Stimulated activated naive B cell treated with anti-CD40 and anti-IgM and Interleukin-4, amounts not matched to agents 10 μg/mL and 1 μg/mL and 100 μg/mL, for 72 hours (primary cell): ENCODE results near the gene MINDY1.
A peak's percentile ranks its signal among the peaks of the same experiment; 100 is the strongest.

Experiments used
- ATAC-seq, 2 donors: fragments of 150-1000 bp; cut with Tn5 transposase; replicated peaks; 2 replicates each; pipeline ENCODE4 v1.10.0; 2021; ENCODE audit warnings: moderate library complexity in 1 of 2
- DNase-seq: peaks from one replicate; pipeline ENCODE4 v3.0.0; 2021
- H3K27ac Mint-ChIP-seq: one replicate; pipeline ENCODE4 v1.8.0; 2022; ENCODE audit warnings: mild to moderate bottlenecking, mixed read lengths
- H3K27me3 Mint-ChIP-seq, 2 donors: one replicate each; pipeline ENCODE4 v1.8.0; 2022; ENCODE audit warnings: mixed read lengths in 2 of 2
- H3K36me3 Mint-ChIP-seq, 2 donors: one replicate each; pipeline ENCODE4 v1.8.0; 2022; ENCODE audit warnings: mixed read lengths in 2 of 2, mild to moderate bottlenecking in 1 of 2
- H3K4me1 Mint-ChIP-seq, 2 donors: one replicate each; pipeline ENCODE4 v1.8.0; 2022; ENCODE audit warnings: mixed read lengths in 2 of 2, mild to moderate bottlenecking in 1 of 2
- H3K4me3 Mint-ChIP-seq, 2 donors: one replicate each; pipeline ENCODE4 v1.8.0; 2022; ENCODE audit warnings: mild to moderate bottlenecking in 2 of 2, mixed read lengths in 2 of 2, moderate library complexity in 1 of 2
- H3K9me3 Mint-ChIP-seq, 2 donors: one replicate each; pipeline ENCODE4 v1.8.0; 2022; ENCODE audit warnings: mixed read lengths in 2 of 2, mild to moderate bottlenecking in 1 of 2

Gene MINDY1

DNA sequence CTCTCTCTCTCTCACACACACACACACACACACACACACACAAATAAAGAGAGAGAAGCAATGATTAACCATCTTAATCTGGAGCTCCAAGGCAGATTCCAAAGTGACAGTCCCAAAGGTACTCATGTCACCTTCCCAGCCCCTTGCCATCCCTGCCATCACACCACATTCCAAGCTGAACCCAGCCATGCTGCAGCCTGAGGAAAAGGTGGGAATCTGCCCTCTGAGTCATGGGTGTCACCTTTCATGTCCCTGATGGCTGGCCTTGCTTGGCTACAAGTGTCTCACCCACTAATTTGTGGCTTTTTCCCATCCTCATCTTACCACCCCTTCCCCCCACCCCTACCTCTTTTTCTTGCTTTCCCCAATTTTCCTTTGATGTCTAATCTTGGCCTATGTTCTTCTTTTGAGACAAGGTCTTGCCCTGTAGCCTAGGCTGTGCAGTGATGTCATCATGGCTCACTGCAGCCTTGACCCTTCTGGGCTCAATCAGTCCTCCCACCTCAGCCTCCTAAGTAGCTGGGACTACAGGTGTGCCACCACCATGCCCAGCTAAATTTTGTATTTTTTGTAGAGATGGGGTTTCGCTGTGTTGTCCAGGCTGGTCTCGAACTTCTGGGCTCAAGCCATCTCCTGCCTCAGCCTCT lies 21.4 kb downstream of the MINDY1 start:
- H3K4me3 Mint-ChIP-seq, result no peak overlapping the region
- H3K27ac Mint-ChIP-seq, result no peak overlapping the region
- ATAC-seq (no peak), DNase-seq (no peak)
- H3K36me3 Mint-ChIP-seq, result no peaks in the 10 kb centered on the region
- no peaks in the 10 kb centered on the region for H3K27me3 Mint-ChIP-seq
- H3K9me3 Mint-ChIP-seq, result no peaks in the 10 kb centered on the region
- H3K4me1 Mint-ChIP-seq, result no peaks in the 10 kb centered on the region

- Mint-ChIP-seq H3K9me3 (no peaks in the 10 kb centered on the region), H3K27ac (peak within 1 kb of the TSS; percentile 26), H3K36me3 (no peaks in the 10 kb centered on the region), H3K4me3 (no peak within 1 kb of the TSS), H3K27me3 (no peaks in the 10 kb centered on the region), H3K4me1 (peaks cover 11 to 22% of the 10 kb centered on the region in 2 donors)
- DNase-seq (no peak), ATAC-seq (no peak)
Observed at GRCh38 chr1:150981805-150982712, 24.6 kb downstream of the MINDY1 start, which contains the start of gene ANXA9. Gene ANXA9, plus strand, starts transcription at chr1:150982292. Its CDS starts 814 bp downstream, at chr1:150983106.

GRCh38 chr1:150981177-150981804 lies 25.4 kb downstream of the MINDY1 start:
- Mint-ChIP-seq H3K27me3 (no peaks in the 10 kb centered on the region), H3K4me1 (peaks cover 19 to 30% of the 10 kb centered on the region in 2 donors), H3K27ac (peak overlapping the region; percentile 26), H3K9me3 (no peaks in the 10 kb centered on the region), H3K4me3 (no peak overlapping the region), H3K36me3 (no peaks in the 10 kb centered on the region)
- DNase-seq (no peak), ATAC-seq (no peak)

DNA sequence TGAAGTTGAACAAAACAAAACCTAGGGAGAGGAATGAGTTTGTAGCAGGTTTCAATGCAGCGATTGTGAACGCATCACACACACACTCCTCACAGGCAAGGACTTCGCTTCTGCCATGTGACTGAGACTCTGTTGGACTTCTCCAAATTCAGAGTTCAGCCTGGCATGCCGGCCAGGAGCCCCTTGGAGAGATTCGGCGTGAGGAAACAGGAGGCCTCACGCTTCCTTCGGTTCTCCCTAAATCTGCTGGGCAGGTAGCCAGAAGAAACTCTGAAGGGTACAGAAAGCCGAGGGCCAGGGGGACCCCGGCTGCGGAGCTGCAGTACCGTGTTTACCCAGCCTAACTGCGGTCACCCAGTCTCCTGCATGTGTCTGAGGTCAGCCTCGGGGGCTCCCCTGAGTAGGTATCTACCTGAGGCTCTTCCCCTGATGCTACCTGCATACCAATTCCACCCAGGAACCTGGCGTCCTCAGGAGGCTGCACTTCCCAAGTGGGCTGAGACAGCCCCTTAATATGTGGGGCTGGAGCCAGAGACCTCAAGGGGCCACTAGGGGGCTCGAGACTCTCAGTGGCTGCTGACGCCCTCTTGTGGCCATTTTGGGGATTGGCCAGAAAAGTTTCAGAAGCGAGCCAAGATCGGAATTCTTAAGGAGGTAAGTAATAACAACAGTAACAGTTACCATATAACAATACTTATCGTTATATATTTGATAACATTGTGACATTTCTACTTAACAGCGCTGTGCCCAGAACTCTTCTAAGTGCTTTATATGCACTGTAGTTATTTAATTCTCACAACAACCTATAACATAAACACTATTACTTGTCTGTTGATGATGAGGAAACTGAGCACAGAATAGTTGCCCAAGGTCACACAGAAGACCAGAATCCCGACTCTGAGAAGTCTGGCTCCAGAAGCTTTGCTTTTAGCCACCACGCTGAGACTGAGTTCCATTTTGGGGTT lies 27.3 kb downstream of the MINDY1 start:
- Mint-ChIP-seq H3K27me3 (no peaks in the 10 kb centered on the region), H3K36me3 (no peaks in the 10 kb centered on the region), H3K27ac (peak overlapping the region; percentile 62), H3K4me1 (peaks cover 21 to 34% of the 10 kb centered on the region in 2 donors), H3K4me3 (peak overlapping the region; percentile 59 to 80), H3K9me3 (no peaks in the 10 kb centered on the region)
- DNase-seq, result peak; percentile 79
- ATAC-seq, result peak; percentile 73

- H3K27me3 Mint-ChIP-seq, result no peaks in the 10 kb centered on the region
- peak overlapping the region; percentile 95 for H3K27ac Mint-ChIP-seq
- peaks cover 3 to 6% of the 10 kb centered on the region in 2 donors for H3K36me3 Mint-ChIP-seq
- H3K4me1 Mint-ChIP-seq, result peaks cover 35 to 52% of the 10 kb centered on the region in 2 donors
- peak; percentile 51 to 55 for ATAC-seq
- H3K9me3 Mint-ChIP-seq, result no peaks in the 10 kb centered on the region
- peak; percentile 73 for DNase-seq
- peak overlapping the region; percentile 74 to 83 for H3K4me3 Mint-ChIP-seq
Observed at GRCh38 chr1:150976879-150977694, 29.6 kb downstream of the MINDY1 start.

GRCh38 chr1:150976401-150976821 lies 30.3 kb downstream of the MINDY1 start:
- peak overlapping the region; percentile 48 for H3K27ac Mint-ChIP-seq
- H3K4me1 Mint-ChIP-seq, result peaks cover 38 to 59% of the 10 kb centered on the region in 2 donors

GRCh38 chr1:150974580-150975478 lies 31.9 kb downstream of the MINDY1 start, which contains the start of gene CERS2:
Gene CERS2, minus strand, starts transcription at chr1:150974835. Its CDS starts 5,745 bp downstream, at chr1:150969090.
- peak within 1 kb of the TSS; percentile 92 to 93 for H3K4me3 Mint-ChIP-seq
- H3K36me3 Mint-ChIP-seq, result peaks cover 3 to 15% of the 10 kb centered on the region in 2 donors
- ATAC-seq (peak; percentile 42 to 50), DNase-seq (peak; percentile 39)
- peak within 1 kb of the TSS; percentile 94 for H3K27ac Mint-ChIP-seq
- H3K4me1 Mint-ChIP-seq, result peaks cover 45 to 75% of the 10 kb centered on the region in 2 donors
- no peaks in the 10 kb centered on the region for H3K9me3 Mint-ChIP-seq
- H3K27me3 Mint-ChIP-seq, result no peaks in the 10 kb centered on the region

More at GRCh38 chr1:150976401-150976821, 30.3 kb downstream of the MINDY1 start:
- Mint-ChIP-seq H3K27me3 (no peaks in the 10 kb centered on the region), H3K4me3 (peak overlapping the region; percentile 74 to 83), H3K36me3 (peaks cover 3 to 7% of the 10 kb centered on the region in 2 donors), H3K9me3 (no peaks in the 10 kb centered on the region)
- ATAC-seq (no peak), DNase-seq (no peak)

DNA sequence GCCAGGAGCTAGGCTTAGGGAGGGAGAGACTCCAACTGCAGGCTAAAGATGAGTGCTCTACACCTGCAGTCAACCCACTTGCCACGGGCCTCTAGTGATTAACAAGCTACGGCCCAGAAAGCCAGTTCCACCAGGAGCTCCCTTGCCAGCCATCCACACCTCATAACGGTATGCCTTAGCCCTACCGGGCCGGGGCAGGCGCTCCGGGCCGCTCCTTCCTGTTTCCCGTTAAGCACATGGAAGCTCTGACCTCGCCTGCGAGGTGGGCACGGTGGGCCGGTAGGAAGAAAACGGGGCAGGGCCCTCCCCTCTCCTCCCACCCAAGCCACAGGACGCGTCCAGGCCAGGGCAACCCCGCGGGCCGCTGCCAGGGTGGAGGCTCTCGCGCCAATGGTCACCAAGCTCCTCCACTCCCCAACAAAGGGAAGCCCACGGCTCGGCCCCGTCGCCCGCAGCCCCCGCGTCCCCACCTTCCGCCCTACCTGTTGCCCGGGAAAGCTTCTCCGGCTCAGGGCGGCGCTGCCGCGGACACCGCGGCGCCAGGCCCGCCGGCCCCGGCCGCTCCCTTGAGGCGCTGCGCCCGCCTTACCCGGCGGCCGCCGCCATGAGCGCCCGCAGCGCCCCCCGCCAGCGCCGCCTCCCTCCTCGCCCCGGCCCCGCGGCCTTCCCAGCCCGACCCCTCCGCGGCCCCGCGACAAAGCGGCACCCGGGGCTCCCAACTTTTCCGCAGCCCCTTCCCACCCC lies 32.7 kb downstream of the MINDY1 start:
- DNase-seq (peak; percentile 32), ATAC-seq (peak; percentile 45 to 46)
- H3K27ac Mint-ChIP-seq, result peak overlapping the region; percentile 94
- H3K4me1 Mint-ChIP-seq, result peaks cover 45 to 70% of the 10 kb centered on the region in 2 donors
- peaks cover 3 to 15% of the 10 kb centered on the region in 2 donors for H3K36me3 Mint-ChIP-seq
- H3K4me3 Mint-ChIP-seq, result peak overlapping the region; percentile 92 to 93
- H3K27me3 Mint-ChIP-seq, result no peaks in the 10 kb centered on the region
- no peaks in the 10 kb centered on the region for H3K9me3 Mint-ChIP-seq

DNA sequence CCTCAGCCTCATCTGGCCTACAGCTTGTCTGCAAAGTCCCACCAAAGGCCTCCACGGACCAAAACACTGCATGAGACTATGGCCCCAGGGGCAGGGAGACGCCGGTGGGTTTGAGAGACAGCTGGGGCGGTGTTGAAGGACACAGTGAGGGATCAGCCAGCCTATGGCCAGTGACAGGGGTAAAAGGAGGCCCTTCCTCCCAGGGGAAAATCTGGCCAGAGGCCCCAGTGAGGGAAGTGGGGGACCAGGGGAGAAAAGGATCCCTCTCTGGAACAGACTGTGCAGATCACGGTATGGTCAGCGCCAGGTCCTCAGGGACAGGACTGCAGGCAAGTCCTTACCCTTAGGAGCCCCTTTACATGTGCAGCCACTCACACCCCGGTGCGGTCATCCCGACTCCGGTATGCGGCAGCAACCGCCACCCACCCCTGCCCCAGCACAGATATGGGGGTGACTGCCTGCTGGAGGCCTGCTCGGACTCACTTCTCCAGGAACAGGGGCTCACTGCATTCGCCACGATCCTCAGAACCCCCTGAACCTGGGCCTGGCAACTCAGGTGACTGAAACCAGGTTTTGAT lies 33.4 kb downstream of the MINDY1 start:
- no peaks in the 10 kb centered on the region for H3K9me3 Mint-ChIP-seq
- peaks cover 9 to 21% of the 10 kb centered on the region in 2 donors for H3K36me3 Mint-ChIP-seq
- H3K27ac Mint-ChIP-seq, result peak overlapping the region; percentile 94
- no peak for DNase-seq
- H3K4me1 Mint-ChIP-seq, result peaks cover 45 to 69% of the 10 kb centered on the region in 2 donors
- peak overlapping the region; percentile 92 to 93 for H3K4me3 Mint-ChIP-seq
- H3K27me3 Mint-ChIP-seq, result no peaks in the 10 kb centered on the region
- ATAC-seq, result peak; percentile 1 to 5

DNA sequence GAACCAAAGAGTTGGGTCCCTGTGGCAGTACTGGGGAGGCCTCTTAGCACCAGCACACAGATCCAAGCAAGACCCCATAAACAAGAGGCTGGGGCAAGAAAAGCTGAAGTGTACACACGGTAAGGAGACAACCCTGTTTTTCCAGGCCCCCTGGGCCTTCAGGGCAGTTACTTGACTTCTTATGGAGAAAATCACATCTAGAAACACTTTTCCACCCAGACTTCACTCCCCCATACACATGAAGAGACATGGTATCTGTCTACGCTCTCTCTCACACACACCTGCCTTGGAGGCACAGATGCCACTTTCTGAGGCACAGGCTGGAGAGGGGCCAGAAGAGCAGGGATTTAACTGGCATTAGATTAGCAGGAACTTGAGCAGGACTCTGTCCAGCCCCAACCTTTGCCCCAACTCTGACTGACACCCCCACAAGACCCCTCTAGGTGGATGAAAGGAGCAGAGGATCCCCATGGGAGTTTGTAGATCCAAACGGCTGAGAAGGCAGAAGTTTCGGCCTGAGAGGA lies 34.2 kb downstream of the MINDY1 start:
- Mint-ChIP-seq H3K27ac (peak overlapping the region; percentile 94), H3K9me3 (no peaks in the 10 kb centered on the region)

More for the DNA sequence above, 34.2 kb downstream of the MINDY1 start:
- peaks cover 43 to 70% of the 10 kb centered on the region in 2 donors for H3K4me1 Mint-ChIP-seq
- H3K36me3 Mint-ChIP-seq, result peaks cover 16 to 29% of the 10 kb centered on the region in 2 donors
- no peaks in the 10 kb centered on the region for H3K27me3 Mint-ChIP-seq
- no peak for ATAC-seq
- no peak for DNase-seq
- H3K4me3 Mint-ChIP-seq, result peak overlapping the region; percentile 92 to 93
